ENCODE data around the gene CNPY1. TPM values are rescaled to one million over a fixed set of nuclear protein-coding genes. Genes with fewer than 3 reads are reported as not detected.

CNPY1 gene
- total RNA-seq, 1 experiment from 2014 or later = not detected

GRCh38 chr7:155513543-155514285, 32.6 kb downstream of the CNPY1 start:
- WGBS (ENCODE audit: extremely low coverage, insufficient read length, low lambda C conversion rate) = no CpG with 5 or more reads among the region's 13 CpGs
- H4K20me1 ChIP-seq (ENCODE audit: control insufficient read depth, insufficient read depth, insufficient read length) = no peaks in the 10 kb centered on the region

More at GRCh38 chr7:155513543-155514285, 32.6 kb downstream of the CNPY1 start:
- H4K8ac ChIP-seq (replicated peaks; ENCODE audit: insufficient read length, low read depth, low read length) = no peak overlapping the region
- Mint-ChIP-seq H3K27me3 (ENCODE audit: low read depth) (peaks cover 100% of the 10 kb centered on the region), H3K9me3 (peaks cover 2 to 3% of the 10 kb centered on the region in 2 experiments; a peak in 2 of 5 replicates), H3K4me3 (no peak overlapping the region; a peak in 1 of 5 replicates), H3K36me3 (ENCODE audit: insufficient read depth in 1 of 3, low read depth in 3 of 3) (no peaks in the 10 kb centered on the region), H3K4me1 (peaks cover 21 to 27% of the 10 kb centered on the region in 2 experiments), H3K27ac (no peak overlapping the region)
- no peak overlapping the region for H3K56ac ChIP-seq (ENCODE audit: insufficient read length, low read depth, low read length)
- no peak overlapping the region for H3K4me2 ChIP-seq (ENCODE audit: insufficient read depth, insufficient read length, low read length)
- no peak overlapping the region for H2BK5ac ChIP-seq (ENCODE audit: insufficient read length, low read length)
- H3K4me1 ChIP-seq (ENCODE audit: insufficient read depth, low read length) = no peaks in the 10 kb centered on the region; the same call in 1 of the 2 replicates
- no peak overlapping the region for H3K27ac ChIP-seq (ENCODE audit: insufficient read length, low read depth, low read length)
- TF ChIP-seq CTCF (conservative IDR thresholded peaks at IDR 0.05) = no peak
- no peak overlapping the region for H3K23ac ChIP-seq (ENCODE audit: insufficient read length, low read depth, low read length)
- H3K9ac ChIP-seq (ENCODE audit: extremely low read depth, insufficient read length, low read length) = no peak overlapping the region
- H3K79me1 ChIP-seq (ENCODE audit: insufficient read depth, low read depth, low read length, poor library complexity, severe bottlenecking) = no peaks in the 10 kb centered on the region
- no peaks in the 10 kb centered on the region for H3K9me3 ChIP-seq (ENCODE audit: control insufficient read depth, low read depth, low read length)
- H3K79me2 ChIP-seq (ENCODE audit: insufficient read depth, low read length) = no peaks in the 10 kb centered on the region
- no peak overlapping the region for H3T11ph ChIP-seq (ENCODE audit: low read length)
- peaks cover 42% of the 10 kb centered on the region for H3K27me3 ChIP-seq (ENCODE audit: insufficient read depth, low read length)
- peaks cover 5% of the 10 kb centered on the region for H3K23me2 ChIP-seq (ENCODE audit: insufficient read length, low read depth, low read length, poor library complexity, severe bottlenecking)
- no peak overlapping the region for H4K5ac ChIP-seq (ENCODE audit: insufficient read length, low read depth, low read length)
- H2BK120ac ChIP-seq (ENCODE audit: low read depth, low read length, poor library complexity, severe bottlenecking) = no peak overlapping the region
- H2AFZ ChIP-seq (ENCODE audit: low read length) = no peak overlapping the region
- H2AK5ac ChIP-seq (ENCODE audit: insufficient read length, low read length) = no peak overlapping the region
- H2BK20ac ChIP-seq (ENCODE audit: low read depth, low read length, poor library complexity, severe bottlenecking) = no peak overlapping the region
- H2BK12ac ChIP-seq (ENCODE audit: insufficient read length, low read depth, low read length) = no peak overlapping the region
- H3K4ac ChIP-seq (ENCODE audit: low read depth, low read length) = no peak overlapping the region
- H3K14ac ChIP-seq (ENCODE audit: insufficient read depth, low read length) = no peak overlapping the region
- no peak overlapping the region for H4K91ac ChIP-seq (ENCODE audit: insufficient read length, low read depth, low read length)
- DNase-seq = no peak
- no peak overlapping the region for H3K18ac ChIP-seq (ENCODE audit: insufficient read length, low read depth, low read length)
- H2BK15ac ChIP-seq (ENCODE audit: low read depth, low read length) = no peak overlapping the region

All from H9 (cell line).